Measurements from ENCODE around the gene PDCD7. TPM values are rescaled to one million over a fixed set of nuclear protein-coding genes. Genes with fewer than 3 reads are reported as not detected.

Gene PDCD7
- total RNA-seq, 2 experiments from 2014 or later, result 33.8 to 35.1 TPM

DNA sequence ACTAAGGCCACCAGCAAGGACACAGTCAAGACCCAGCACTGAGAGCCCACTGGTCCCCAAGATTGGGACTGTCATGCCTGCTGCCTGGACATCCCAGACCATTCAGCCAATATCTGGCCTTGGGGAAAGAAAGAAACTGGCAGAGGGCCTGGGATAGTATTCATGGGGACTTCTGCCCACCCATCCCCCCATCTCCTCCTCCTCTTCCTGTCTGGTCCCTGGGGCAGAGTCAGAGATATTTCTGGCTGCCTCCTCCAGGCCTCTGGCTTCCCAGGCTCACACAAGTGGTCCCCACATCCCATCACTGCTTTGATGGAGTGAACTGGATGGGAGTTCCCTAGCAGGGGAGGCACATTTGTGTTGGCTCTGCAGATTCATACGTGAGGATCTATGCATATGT is 61.6 kb downstream of the PDCD7 start:
- TF ChIP-seq, protein P1, sequence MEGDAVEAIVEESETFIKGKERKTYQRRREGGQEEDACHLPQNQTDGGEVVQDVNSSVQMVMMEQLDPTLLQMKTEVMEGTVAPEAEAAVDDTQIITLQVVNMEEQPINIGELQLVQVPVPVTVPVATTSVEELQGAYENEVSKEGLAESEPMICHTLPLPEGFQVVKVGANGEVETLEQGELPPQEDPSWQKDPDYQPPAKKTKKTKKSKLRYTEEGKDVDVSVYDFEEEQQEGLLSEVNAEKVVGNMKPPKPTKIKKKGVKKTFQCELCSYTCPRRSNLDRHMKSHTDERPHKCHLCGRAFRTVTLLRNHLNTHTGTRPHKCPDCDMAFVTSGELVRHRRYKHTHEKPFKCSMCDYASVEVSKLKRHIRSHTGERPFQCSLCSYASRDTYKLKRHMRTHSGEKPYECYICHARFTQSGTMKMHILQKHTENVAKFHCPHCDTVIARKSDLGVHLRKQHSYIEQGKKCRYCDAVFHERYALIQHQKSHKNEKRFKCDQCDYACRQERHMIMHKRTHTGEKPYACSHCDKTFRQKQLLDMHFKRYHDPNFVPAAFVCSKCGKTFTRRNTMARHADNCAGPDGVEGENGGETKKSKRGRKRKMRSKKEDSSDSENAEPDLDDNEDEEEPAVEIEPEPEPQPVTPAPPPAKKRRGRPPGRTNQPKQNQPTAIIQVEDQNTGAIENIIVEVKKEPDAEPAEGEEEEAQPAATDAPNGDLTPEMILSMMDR (IDR thresholded peaks at IDR 0.05), result no peak

DNA sequence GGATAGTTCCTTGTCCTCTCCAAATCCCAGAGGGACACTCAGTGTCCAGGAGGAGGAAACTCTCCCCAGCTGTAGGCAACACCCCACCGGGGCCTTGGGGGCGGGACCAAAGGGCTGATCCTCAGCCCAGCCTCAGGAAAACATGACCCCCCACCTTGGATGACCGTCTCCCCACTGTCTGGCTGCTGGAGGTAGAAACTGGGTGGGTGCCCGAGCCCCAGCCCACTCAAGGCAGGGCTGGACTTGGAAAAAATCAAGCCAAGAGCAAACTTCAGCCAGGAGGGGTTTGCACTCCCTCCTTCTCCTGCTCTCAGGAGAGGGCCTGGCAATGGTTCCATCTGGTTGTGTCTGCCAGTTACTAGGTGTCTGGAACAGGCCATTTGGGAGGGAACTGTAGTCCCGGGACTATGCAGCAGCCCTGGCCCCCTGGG is 62.2 kb downstream of the PDCD7 start:
- no peaks in the 10 kb centered on the region for H3K36me3 Mint-ChIP-seq (ENCODE audit: low read depth)
- ATAC-seq, result no peak
- POLR2A ChIA-PET, result no interaction called here

More for the DNA sequence above, 61.6 kb downstream of the PDCD7 start:
- intact Hi-C loops (cut with micrococcal nuclease), result no loop called here
- DNase-seq (no peak), ATAC-seq (no peak)
- CTCF ChIA-PET, result no interaction called here
- no peak overlapping the region for H3K27ac Mint-ChIP-seq
- H3K27me3 Mint-ChIP-seq, result peaks cover 16% of the 10 kb centered on the region
- no peaks in the 10 kb centered on the region for H3K9me3 Mint-ChIP-seq
- POLR2A ChIA-PET, result interaction anchor here (1.1 kb wide), 1 partner anchor 33 kb away, joined by 3 read pairs; no protein-coding TSS in a partner anchor
- peaks cover 6% of the 10 kb centered on the region for H3K4me1 Mint-ChIP-seq (ENCODE audit: low read depth)
- no peak overlapping the region for H3K4me3 Mint-ChIP-seq
- no peaks in the 10 kb centered on the region for H3K36me3 Mint-ChIP-seq (ENCODE audit: low read depth)

DNA sequence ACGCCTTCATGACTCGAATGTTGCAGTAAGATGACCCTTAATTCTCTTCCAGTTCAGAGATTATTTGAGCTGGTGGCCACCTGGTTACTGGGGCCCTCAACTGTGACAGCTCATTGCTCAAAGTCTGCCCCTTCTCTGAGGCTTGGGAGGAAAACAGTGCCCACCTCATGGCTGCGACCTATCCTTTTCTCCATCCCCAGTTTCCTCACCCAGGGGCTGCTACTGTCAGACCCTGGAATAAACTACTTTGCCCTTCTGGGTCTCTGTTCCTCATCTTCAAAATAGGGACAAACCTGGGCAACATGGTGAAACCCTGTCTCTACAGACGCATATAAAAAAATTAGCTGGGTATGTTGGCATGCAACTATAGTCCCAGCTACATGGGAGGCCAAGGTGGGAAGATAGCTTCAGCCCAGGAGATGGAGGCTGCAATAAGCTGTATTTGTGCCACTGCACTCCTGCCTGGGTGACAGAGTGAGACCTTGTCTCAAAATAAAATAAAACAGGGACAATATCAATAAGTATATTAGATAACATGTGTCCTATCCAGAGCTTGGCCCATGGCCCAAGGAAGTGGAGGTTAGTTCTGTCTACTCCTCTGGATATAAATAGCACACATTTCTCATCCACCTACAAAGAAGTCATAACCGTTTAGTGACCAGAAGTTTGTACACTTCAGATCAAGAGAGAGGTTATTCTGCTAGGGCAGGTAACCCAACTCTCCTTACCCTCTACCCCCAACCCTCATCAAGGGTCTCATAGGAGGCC is 63.6 kb downstream of the PDCD7 start:
- TF ChIP-seq, protein P1 (IDR thresholded peaks at IDR 0.05), result no peak
- Mint-ChIP-seq H3K27me3 (peaks cover 24% of the 10 kb centered on the region), H3K27ac (no peak overlapping the region), H3K9me3 (no peaks in the 10 kb centered on the region), H3K4me3 (no peak overlapping the region), H3K36me3 (ENCODE audit: low read depth) (no peaks in the 10 kb centered on the region), H3K4me1 (ENCODE audit: low read depth) (peaks cover 6% of the 10 kb centered on the region)
- POLR2A ChIA-PET, result interaction anchor here (1.1 kb wide), 1 partner anchor 18 kb away, joined by 3 read pairs; no protein-coding TSS in a partner anchor
- CTCF ChIA-PET, result interaction anchor here (1.3 to 2.7 kb wide), 5 partner anchors 11 to 259 kb away, joined by 3 to 10 read pairs (median 6); no protein-coding TSS in a partner anchor
- DNase-seq, result no peak
- intact Hi-C loops (cut with micrococcal nuclease), result no loop called here
- ATAC-seq, result no peak

More for the DNA sequence above, 62.2 kb downstream of the PDCD7 start:
- CTCF ChIA-PET, result no interaction called here
- no peak overlapping the region for H3K27ac Mint-ChIP-seq
- H3K4me3 Mint-ChIP-seq, result no peak overlapping the region
- H3K9me3 Mint-ChIP-seq, result no peaks in the 10 kb centered on the region
- intact Hi-C loops (cut with micrococcal nuclease), result no loop called here
- TF ChIP-seq, protein P1 (IDR thresholded peaks at IDR 0.05), result no peak
- DNase-seq, result no peak
- peaks cover 20% of the 10 kb centered on the region for H3K27me3 Mint-ChIP-seq
- H3K4me1 Mint-ChIP-seq (ENCODE audit: low read depth), result peaks cover 6% of the 10 kb centered on the region

DNA sequence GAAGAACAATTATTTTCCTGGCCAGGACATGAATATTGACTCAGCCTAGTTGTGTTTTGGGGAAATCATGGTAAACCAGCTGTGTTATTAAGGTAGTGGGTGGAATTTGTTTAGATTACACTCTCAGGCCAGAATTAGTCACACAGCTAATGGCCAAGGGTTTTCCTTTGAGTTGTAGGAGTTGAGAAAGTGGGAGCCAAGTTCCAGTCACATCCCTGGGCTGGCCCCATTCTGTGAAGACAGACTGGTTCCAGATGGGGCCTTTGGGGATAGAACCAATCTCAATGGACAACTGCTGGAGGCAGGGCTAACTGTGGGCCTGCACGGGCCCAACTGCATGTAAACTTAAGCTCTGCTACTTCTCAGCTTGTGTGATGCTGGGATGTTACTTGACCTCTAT is 64.4 kb downstream of the PDCD7 start:
- Mint-ChIP-seq H3K27me3 (peaks cover 24% of the 10 kb centered on the region), H3K36me3 (ENCODE audit: low read depth) (no peaks in the 10 kb centered on the region), H3K4me3 (no peak overlapping the region), H3K27ac (no peak overlapping the region), H3K4me1 (ENCODE audit: low read depth) (peaks cover 6% of the 10 kb centered on the region), H3K9me3 (no peaks in the 10 kb centered on the region)
- ChIA-PET CTCF (interaction anchor here (1.0 to 2.7 kb wide), 7 partner anchors 8 to 258 kb away, joined by 3 to 10 read pairs (median 3); no protein-coding TSS in a partner anchor), POLR2A (interaction anchor here (1.1 to 1.2 kb wide), 2 partner anchors 9 to 18 kb away, joined by 3 read pairs; no protein-coding TSS in a partner anchor)
- no peak for ATAC-seq
- DNase-seq, result no peak
- intact Hi-C loops (cut with micrococcal nuclease), result no loop called here
- TF ChIP-seq, protein P1 (IDR thresholded peaks at IDR 0.05), result no peak

DNA sequence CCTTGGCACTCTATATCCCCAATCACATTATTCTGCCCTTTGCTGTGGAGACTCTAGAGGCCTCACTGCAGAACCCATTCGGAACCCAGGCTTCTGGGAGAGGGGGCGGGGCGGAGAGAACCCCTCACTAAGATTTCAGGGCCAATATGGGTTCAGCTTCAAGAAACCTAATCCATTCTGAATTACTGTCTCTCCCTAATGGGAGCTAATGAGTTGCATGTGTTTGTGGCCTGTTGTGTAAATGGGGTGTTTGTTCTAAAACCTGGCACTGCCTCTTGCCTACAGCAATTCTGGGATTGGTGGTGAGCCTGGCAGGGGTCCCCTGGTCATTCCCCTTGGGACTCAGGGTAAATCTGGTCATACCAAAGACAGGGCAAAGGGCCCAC is 65.2 kb downstream of the PDCD7 start:
- peaks cover 26% of the 10 kb centered on the region for H3K27me3 Mint-ChIP-seq
- intact Hi-C loops (cut with micrococcal nuclease), result no loop called here
- ChIA-PET CTCF (interaction anchor here (0.7 to 2.7 kb wide), 7 partner anchors 9 to 85 kb away, joined by 3 to 10 read pairs (median 3); no protein-coding TSS in a partner anchor), POLR2A (interaction anchor here (1.2 kb wide), 1 partner anchor 10 kb away, joined by 3 read pairs; no protein-coding TSS in a partner anchor)
- peaks cover 6% of the 10 kb centered on the region for H3K4me1 Mint-ChIP-seq (ENCODE audit: low read depth)
- no peak for DNase-seq
- TF ChIP-seq, protein P1 (IDR thresholded peaks at IDR 0.05), result no peak
- ATAC-seq, result no peak
- H3K4me3 Mint-ChIP-seq, result no peak overlapping the region
- H3K9me3 Mint-ChIP-seq, result no peaks in the 10 kb centered on the region
- no peak overlapping the region for H3K27ac Mint-ChIP-seq
- H3K36me3 Mint-ChIP-seq (ENCODE audit: low read depth), result no peaks in the 10 kb centered on the region

Measured in activated CD8-positive, alpha-beta T cell treated with anti-CD3 and anti-CD28 coated beads for 36 hours (primary cell).